IPS-18a (cell line): ENCODE results near the gene USP5.
A peak's percentile ranks its signal among the peaks of the same experiment; 100 is the strongest.
"Not testable (repeated sequence)": the region's sequence is repeated elsewhere in the genome, so short reads cannot be mapped to it uniquely, and the experiment has no call there.

ENCODE experiments used
- H3K27ac ChIP-seq: one replicate; pipeline ENCODE4 v1.5.1; 2013; ENCODE audit warnings: low read length
- H3K27me3 ChIP-seq: one replicate; pipeline ENCODE4 v1.6.1; 2013; ENCODE audit warnings: mild to moderate bottlenecking, low read length; ENCODE audit not compliant: control insufficient read depth, insufficient read depth
- H3K36me3 ChIP-seq: one replicate; pipeline ENCODE4 v1.6.1; 2013; ENCODE audit warnings: low read depth, low read length; ENCODE audit not compliant: control insufficient read depth
- H3K4me1 ChIP-seq: one replicate; pipeline ENCODE4 v1.6.1; 2013; ENCODE audit warnings: low read depth, low read length; ENCODE audit not compliant: control insufficient read depth
- H3K4me3 ChIP-seq: one replicate; pipeline ENCODE4 v1.5.1; 2013; ENCODE audit warnings: low read length
- H3K9ac ChIP-seq: one replicate; pipeline ENCODE4 v1.6.1; 2013; ENCODE audit warnings: mild to moderate bottlenecking, low read length, moderate library complexity
- H3K9me3 ChIP-seq: one replicate; pipeline ENCODE4 v1.6.1; 2013; ENCODE audit warnings: low read depth, low read length; ENCODE audit not compliant: control insufficient read depth

Gene USP5

GRCh38 chr12:6860942-6861341 is 9.0 kb downstream of the USP5 start:
- Histone ChIP-seq H3K27me3 (no peaks in the 10 kb centered on the region), H3K9me3 (no peaks in the 10 kb centered on the region), H3K27ac (no peak overlapping the region), H3K4me3 (no peak overlapping the region), H3K36me3 (peaks cover 79% of the 10 kb centered on the region), H3K9ac (no peak overlapping the region), H3K4me1 (peaks cover 5% of the 10 kb centered on the region)

GRCh38 chr12:6861391-6861790 is 9.4 kb downstream of the USP5 start:
- Histone ChIP-seq H3K4me3 (no peak overlapping the region), H3K27ac (no peak overlapping the region), H3K4me1 (peaks cover 9% of the 10 kb centered on the region), H3K9me3 (no peaks in the 10 kb centered on the region), H3K27me3 (no peaks in the 10 kb centered on the region), H3K9ac (no peak overlapping the region), H3K36me3 (peaks cover 75% of the 10 kb centered on the region)

- Histone ChIP-seq H3K9me3 (no peaks in the 10 kb centered on the region), H3K4me3 (no peak overlapping the region), H3K36me3 (peaks cover 59% of the 10 kb centered on the region), H3K27me3 (no peaks in the 10 kb centered on the region), H3K27ac (no peak overlapping the region), H3K9ac (no peak overlapping the region), H3K4me1 (peaks cover 15% of the 10 kb centered on the region)
These were observed 11.1 kb downstream of the USP5 start for GRCh38 chr12:6863033-6863432.

GRCh38 chr12:6863586-6864321 is 11.8 kb downstream of the USP5 start:
- Histone ChIP-seq H3K9ac (no peak overlapping the region), H3K27ac (no peak overlapping the region), H3K9me3 (no peaks in the 10 kb centered on the region), H3K36me3 (peaks cover 53% of the 10 kb centered on the region), H3K4me3 (no peak overlapping the region), H3K27me3 (no peaks in the 10 kb centered on the region), H3K4me1 (peaks cover 15% of the 10 kb centered on the region)

GRCh38 chr12:6865307-6865706 is 13.4 kb downstream of the USP5 start:
- peaks cover 57% of the 10 kb centered on the region for H3K36me3 ChIP-seq
- H3K9ac ChIP-seq, H3K27me3 ChIP-seq, H3K27ac ChIP-seq, H3K9me3 ChIP-seq, H3K4me3 ChIP-seq: not testable (repeated sequence)
- peaks cover 18% of the 10 kb centered on the region for H3K4me1 ChIP-seq

- Histone ChIP-seq H3K27ac (peak overlapping the region; percentile 24), H3K4me1 (peaks cover 18% of the 10 kb centered on the region), H3K27me3 (no peaks in the 10 kb centered on the region), H3K4me3 (peak overlapping the region; percentile 73), H3K36me3 (peaks cover 57% of the 10 kb centered on the region), H3K9me3 (no peaks in the 10 kb centered on the region), H3K9ac (peak overlapping the region; percentile 58)
These were observed 14.4 kb downstream of the USP5 start for GRCh38 chr12:6866163-6866919.

- Histone ChIP-seq H3K36me3 (peaks cover 51% of the 10 kb centered on the region), H3K4me1 (peaks cover 18% of the 10 kb centered on the region), H3K27ac (peak overlapping the region; percentile 24), H3K9me3 (no peaks in the 10 kb centered on the region), H3K27me3 (no peaks in the 10 kb centered on the region), H3K9ac (peak overlapping the region; percentile 58), H3K4me3 (peak overlapping the region; percentile 73)
These were observed 15.0 kb downstream of the USP5 start for GRCh38 chr12:6866920-6867412.

GRCh38 chr12:6867413-6868210 is 15.7 kb downstream of the USP5 start, which contains the start of gene TPI1:
Gene TPI1 (plus strand): TSS chr12:6867531. CDS start chr12:6867567, 36 bp downstream.
- H3K36me3 ChIP-seq: peaks cover 45% of the 10 kb centered on the region
- peaks cover 18% of the 10 kb centered on the region for H3K4me1 ChIP-seq
- peak within 1 kb of the TSS; percentile 73 for H3K4me3 ChIP-seq
- H3K27ac ChIP-seq: peak within 1 kb of the TSS; percentile 65
- peak within 1 kb of the TSS; percentile 90 for H3K9ac ChIP-seq
- no peaks in the 10 kb centered on the region for H3K27me3 ChIP-seq
- H3K9me3 ChIP-seq: no peaks in the 10 kb centered on the region

- no peaks in the 10 kb centered on the region for H3K9me3 ChIP-seq
- peak overlapping the region; percentile 73 for H3K4me3 ChIP-seq
- H3K27me3 ChIP-seq: no peaks in the 10 kb centered on the region
- H3K36me3 ChIP-seq: peaks cover 38% of the 10 kb centered on the region
- no peak overlapping the region for H3K27ac ChIP-seq
- H3K9ac ChIP-seq: peak overlapping the region; percentile 90
- peaks cover 18% of the 10 kb centered on the region for H3K4me1 ChIP-seq
These were observed 16.5 kb downstream of the USP5 start for GRCh38 chr12:6868211-6869048.

GRCh38 chr12:6869049-6870021 is 17.4 kb downstream of the USP5 start:
- Histone ChIP-seq H3K27ac (no peak overlapping the region), H3K4me1 (peaks cover 22% of the 10 kb centered on the region), H3K4me3 (peak overlapping the region; percentile 73), H3K36me3 (peaks cover 32% of the 10 kb centered on the region), H3K27me3 (no peaks in the 10 kb centered on the region), H3K9ac (no peak overlapping the region), H3K9me3 (no peaks in the 10 kb centered on the region)
